ELR (cell line): ENCODE measurements around the gene APOLD1.
"Not testable (repeated sequence)": the region's sequence is repeated elsewhere in the genome, so short reads cannot be mapped to it uniquely, and the experiment has no call there.

Experiments
- DNase-seq: peaks from one replicate; pipeline ENCODE4 v3.0.0-alpha.2; 2015; ENCODE audit warnings: low read depth

The APOLD1 gene

DNA sequence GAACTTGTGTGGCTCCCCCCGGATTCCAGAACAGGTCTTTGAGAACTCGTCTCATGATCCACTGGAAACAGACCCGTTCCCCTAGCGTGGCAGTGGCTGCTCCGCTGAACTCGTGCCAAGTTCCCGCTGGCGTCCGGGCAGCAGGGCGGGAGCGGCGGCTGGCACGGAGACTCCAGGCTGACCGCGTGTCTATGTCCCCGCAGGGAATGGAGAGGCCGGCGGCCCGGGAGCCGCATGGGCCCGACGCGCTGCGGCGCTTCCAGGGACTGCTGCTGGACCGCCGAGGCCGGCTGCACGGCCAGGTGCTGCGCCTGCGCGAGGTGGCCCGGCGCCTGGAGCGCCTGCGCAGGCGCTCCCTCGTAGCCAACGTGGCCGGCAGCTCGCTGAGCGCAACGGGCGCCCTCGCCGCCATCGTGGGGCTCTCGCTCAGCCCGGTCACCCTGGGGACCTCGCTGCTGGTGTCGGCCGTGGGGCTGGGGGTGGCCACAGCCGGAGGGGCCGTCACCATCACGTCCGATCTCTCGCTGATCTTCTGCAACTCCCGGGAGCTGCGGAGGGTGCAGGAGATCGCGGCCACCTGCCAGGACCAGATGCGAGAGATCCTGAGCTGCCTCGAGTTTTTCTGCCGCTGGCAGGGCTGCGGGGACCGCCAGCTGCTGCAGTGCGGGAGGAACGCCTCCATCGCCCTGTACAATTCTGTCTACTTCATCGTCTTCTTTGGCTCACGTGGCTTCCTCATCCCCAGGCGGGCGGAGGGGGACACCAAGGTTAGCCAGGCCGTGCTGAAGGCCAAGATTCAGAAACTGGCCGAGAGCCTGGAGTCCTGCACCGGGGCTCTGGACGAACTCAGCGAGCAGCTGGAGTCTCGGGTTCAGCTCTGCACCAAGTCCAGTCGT, 1.5 kb downstream of the APOLD1 start:
- peak; percentile 87 for DNase-seq

DNA sequence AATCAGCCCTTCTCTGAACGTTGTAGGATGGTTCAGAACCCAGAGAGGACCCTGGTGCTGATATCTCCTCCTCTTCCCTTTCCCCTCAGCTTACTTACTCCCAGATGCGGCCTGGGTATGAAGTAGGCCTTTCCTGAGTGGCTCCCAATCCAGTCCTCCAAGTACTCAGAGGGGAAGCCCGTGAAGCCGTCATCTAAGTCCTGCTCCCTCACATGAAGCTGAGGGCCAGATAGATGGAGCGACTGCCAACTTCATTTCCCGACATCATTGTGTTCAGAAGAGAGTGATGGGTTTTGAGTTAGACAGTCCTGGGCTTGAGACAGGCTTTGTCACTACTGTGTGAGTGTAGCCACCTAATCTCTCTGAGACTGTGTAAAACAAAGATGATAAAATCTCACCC, 2.7 kb downstream of the APOLD1 start:
- no peak for DNase-seq

DNA sequence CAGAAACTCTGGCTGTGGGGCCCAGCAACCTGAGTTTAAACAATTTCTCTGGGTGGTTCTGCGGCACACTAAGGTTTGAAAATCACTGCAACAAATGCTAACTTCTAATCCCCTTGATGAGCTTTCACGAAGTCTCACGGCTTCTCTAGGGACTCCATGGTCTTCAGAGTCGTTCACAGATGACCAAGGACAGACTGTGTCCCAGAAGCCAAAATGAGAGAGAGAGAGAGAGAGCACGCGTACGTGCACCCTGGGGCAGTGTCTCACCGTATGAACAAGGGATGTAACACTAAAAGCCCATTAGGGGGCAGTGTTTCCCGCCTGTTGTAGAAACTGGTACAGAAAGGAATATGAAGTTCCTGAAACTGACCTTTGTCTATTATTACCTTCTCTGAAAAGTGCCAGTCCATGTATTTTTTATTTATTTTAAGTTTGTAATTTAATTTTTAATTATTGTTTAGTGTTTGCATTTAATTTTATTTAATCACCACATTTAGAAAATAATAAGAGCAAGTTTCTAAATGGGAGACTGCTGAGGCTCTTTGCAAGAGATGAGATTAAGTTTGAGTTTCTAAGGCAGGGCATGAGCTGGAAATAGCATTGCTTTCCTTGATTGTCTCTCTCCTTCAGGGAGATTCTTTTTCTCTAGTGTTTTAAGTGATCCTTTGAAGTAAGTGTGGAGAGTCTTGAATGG, 3.4 kb downstream of the APOLD1 start:
- DNase-seq = peak; percentile 91

DNA sequence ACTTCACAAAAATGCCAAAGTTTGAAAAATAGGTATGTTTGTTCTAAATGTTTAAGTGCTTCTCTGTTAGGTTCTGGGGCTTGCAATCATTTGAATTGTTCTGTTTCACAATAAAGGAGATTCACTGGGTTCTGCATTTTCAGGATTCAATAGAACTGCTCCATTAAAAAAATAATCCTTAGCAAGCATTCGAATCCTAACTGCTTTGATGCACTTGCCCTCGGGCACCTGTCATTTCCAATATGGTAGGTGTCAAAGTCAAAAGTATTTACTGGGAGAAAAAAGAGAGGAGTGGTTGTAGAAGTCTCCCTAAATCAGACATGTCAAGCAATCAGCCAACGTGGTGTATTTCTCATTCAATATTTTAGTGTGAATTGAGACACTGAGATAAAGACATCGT, 5.5 kb downstream of the APOLD1 start:
- DNase-seq = no peak

DNA sequence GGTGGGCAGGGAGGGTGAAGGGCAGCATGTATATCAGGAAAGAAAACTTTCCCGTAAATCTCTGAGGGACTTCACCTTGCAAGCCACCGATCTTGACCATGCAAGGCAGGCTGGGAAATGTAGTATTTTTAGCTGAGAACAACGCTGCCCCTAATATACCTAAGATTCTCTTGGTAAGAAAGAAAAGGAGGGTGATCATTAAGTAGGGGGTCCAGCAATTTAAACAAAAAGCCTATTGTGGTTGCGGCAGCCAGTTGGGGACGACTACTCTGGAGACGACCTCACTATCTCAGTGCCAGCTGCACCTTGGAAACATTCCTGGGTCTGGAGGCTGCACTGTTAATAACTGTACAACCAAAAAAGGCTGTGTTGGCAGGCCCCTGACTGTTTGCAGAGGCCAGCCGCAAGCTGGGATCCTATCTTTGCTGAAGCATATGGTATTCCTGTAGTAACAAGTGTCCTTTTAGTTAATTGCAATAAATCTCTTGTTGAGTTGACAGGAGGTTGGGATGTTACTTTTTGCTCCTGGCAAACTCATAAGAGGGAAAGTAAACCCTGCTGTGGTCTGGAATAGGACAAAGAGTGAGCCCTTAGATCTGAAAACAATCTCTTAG, 6.4 kb downstream of the APOLD1 start:
- DNase-seq = no peak

DNA sequence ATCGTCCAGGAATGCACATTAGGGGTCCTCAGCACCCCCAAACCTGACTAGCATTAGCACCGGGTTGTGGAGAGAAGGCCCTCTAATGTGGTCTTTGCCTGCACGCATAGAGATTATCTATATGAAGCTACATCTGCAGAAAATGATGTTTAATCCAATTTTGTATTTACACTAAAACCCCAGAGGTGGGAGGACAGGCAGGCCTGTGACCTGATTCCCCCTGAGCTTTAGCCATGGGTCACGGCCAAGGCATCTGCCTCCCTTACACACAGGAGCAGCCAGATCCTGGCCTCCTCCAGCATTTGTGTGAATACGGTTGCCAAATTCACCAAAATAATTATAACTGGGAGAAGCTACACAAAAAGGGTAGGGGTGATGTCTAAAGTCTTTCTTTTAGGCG, 7.0 kb downstream of the APOLD1 start:
- no peak for DNase-seq

DNA sequence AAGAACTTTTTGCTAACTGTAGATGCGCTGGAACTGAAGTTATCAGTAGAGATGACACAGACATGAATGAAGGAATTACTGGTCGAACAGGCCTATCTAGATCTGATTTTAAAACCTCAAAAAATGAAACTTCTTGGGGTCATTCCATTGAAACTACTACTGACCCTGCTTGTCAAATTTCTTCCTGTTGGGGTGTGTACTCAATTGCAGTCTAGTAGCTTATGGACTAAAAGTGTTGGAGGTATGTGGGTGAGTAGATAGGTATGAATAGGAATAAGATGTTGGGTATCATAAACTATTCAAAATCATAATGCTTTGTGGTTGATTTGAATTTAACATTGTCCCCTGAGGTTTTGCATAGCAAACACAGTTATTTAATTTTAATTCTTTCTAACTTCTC, 9.2 kb downstream of the APOLD1 start:
- no peak for DNase-seq

DNA sequence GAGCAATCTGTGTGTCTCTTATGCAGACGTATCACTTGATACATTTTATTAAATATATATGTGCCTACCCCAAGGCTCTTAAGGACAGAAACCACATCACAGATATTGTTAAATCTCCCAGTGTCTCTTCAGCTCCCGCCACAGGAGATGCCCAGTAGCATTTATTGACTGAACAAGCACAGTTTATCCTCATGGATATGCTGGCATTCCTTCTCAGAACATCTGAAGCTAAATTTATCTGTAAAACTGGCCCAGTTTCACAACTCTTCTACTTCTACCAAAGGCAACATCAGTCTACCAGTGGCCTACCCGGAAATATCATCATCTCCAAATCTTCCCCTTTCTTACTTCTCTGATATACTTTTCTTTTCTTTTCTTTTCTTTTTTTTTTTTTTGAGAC, 10.7 kb downstream of the APOLD1 start:
- no peak for DNase-seq

DNA sequence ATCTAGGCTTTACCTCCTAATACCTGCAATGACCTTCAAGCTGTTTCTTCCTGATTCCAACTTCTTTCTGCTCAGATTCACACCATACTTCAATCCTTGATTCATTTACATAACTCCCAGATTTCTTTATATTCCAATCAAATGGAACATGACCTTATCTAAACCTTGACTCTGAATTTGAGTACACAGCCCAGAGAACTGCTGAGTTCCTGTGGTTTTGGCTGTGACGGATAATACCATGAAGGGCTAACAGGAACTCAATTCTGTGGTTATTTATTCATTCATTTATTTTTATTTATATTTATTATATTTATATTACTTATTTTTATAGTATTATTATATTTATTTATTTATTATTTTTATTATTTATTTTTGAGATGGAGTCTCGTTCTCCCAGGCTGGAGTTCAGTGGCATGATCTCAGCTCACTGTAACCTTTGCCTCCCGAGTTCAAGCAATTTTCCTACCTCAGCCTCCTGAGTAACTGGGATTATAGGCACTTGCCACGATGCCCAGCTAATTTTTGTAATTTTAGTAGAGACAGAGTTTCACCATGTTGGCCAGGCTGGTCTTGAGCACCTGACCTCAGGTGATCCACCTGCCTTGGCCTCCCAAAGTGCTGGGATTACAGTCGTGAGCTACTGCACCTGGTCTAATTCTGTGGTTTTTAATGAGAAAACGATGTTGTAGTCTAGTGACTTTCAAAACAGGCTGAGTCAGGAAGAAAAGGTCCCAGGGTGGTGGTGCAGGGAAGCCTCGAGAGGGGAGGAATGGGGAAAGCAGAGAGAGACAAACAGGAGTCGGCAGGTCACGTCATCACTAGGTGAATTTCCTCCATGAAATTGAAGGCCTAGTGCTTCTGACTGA, 11.7 kb downstream of the APOLD1 start:
- DNase-seq = no peak

DNA sequence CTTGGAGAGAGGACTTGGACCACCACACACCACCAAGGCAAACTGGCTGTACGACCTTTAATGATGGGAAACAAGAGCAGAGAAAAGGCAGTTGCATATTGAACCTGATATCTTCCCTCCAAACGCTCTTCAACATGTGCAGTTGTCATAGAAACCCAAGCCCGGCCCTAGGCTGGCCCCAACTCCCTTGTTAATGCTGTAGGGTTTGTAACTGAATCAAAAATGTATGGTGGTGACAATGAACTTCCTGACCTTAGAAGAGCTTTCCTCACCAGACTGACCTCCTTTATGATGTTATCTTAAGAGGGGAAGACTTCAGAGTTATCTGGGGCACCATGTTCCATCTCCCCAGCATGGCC, 12.3 kb downstream of the APOLD1 start:
- no peak for DNase-seq

DNA sequence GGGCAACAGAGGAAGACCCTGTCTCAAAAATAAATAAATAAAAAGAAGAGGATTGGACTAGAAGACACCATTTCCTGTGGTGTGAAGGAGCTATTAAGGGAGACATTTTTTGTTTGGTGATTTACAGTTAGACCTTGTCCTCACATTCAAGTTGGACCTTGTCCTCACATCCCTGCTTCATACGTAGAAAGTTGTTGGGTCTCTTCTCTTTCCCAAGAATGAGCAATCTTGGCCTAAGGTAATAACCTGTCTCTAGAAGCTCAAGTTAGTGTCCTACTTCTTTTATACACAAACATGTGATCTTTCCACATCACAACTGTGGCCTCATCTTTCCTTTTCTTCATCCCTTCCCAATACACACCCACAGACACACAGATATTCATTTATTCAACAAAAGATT, 13.0 kb downstream of the APOLD1 start:
- DNase-seq = no peak

DNA sequence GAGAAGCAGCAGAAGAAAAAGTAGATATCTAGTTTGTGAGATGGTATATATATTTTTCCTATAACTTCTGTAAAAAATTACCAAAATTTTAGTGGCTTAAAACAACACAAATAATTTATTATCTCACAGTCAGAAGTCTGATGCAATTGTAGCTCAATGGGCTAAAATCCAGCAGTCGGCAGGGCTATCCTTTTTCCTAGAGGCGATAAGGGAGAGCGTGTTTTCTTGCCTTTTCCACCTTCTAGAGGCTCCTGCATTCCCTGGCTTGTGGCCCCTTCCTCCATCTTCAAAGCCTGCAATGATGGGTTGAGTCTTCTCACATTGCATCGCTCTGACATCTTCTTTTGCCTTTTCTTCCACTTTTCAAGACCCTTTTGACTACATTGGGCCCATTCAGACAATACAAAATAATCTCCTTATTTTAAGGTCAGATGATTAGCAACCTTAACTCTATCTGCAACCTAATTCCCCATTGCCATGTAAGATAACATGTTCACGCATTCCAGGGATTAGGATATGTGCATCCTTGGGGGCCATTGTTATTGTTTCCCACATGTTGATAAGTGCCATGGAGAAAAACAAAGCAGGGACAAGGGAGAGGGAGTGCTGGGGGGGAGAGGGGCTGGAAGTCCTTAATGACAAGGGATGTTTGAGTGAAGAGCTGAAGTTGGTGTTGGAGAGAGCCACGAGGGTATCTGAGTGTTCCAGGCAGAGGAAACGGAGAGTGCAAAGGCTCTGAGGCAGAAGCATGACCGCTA, 13.9 kb downstream of the APOLD1 start:
- no peak for DNase-seq

DNA sequence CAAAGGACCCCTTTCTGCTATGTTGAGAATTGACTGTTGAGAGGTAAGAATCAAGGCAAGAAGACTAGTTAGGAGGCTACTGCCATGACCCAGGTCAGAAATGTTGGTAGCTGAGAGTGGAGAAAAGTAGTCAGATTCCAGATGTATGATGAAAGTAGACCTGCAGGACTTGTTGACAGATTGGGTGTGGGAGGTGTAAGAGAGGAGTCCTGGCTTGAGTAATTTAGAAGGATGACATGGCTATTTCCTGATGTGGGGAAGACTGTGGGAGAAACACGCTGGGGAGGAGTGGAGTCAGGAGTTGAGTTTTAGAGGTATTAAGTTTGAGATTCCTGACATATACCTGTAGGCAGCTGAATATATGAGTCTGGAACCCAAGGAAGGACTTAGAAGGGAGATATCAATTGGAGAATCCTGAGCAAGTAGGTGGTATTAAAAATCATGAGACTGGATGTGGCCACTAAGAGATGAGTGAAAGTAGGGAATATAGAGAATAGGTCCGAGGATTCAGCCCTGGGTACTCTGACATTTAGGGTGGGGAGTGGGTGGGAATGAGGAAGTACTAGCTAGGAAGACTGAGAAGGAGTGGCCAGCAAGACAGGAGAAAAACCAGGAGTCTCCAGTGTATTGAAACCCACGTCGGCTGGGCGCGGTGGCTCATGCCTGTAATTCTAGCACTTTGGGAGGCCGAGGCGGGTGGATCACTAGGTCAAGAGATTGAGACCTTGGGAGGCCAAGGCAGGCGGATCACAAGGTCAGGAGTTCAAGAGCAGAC, 15.1 kb downstream of the APOLD1 start:
- DNase-seq = no peak

DNA sequence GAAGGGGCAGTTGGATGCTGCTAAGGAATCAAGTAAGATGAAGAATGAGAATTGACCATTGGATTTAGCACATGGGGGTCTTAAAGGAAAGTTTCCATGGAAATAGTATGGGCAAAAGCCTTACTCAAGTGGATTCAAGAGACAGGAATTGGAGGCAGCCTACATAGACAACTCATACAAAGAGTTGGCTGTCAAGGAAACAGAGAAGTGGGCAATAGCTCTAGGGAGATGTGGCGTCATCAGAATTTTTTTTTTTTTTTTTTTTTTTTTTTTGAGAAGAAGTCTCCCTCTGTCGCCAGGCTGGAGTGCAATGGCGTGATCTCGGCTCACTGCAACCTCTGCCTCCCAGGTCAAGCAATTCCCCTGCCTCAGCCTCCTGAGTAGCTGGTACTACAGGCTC, 16.2 kb downstream of the APOLD1 start:
- DNase-seq = not testable (repeated sequence)

DNA sequence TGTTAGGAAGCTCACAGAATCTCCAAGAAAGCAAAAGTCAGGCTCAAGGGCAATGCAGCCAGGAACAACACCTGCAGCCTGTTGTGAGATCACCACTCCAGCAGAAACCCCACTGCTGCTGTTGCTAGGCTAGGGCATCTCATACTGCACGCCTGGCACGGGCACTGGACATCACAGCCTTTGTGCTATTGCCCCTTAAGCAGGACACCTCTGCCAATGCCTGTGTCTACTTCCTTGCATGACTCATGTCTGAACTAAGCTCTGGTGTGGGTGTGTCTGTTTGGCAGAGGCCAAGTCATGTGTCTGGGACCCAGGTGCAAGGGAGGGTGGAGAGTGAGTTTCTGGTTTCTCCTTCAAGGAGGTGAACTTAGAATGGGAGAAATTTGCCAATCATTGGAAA, 17.7 kb downstream of the APOLD1 start:
- peak; percentile 93 for DNase-seq

DNA sequence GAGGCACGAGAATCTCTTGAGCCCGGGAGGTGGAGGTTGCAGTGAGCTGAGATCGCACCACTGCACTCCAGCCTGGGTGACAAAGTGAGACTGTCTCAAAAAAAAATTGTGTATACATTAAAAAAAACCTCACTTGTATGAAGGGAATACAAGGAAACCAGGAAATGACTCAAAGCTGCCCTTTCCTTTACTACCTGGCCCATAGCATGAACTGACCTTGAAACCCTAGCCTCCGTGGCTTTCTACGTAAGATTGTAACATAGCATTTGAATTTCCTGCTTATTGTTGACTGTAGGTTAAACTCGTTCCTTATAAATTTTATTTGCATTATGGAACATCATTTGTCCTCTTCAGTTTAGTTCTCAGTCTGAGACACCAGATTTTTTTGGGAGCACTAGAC, 18.6 kb downstream of the APOLD1 start:
- peak; percentile 91 for DNase-seq

DNA sequence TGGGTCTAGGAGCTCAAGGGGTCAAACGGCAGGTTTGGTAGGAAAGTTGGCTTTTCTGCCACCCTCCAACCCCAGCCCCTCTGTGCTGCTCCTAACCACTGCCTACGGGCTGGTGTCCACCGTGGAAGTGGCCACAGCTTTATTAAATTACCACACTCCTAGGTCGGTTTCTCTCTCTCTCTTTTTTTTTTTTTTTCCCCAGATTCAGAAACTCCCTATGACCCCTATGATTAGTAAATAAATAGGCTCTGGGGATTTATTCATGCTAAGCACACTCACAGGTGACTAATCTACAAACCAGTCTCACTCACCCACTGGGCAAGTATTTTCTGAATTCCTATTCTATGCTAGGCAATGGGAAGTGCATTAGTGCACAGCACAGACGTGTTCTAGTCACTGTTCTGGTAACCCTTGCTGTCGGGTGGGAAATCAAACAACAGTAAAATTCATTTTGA, 19.0 kb downstream of the APOLD1 start:
- peak; percentile 99 for DNase-seq

DNA sequence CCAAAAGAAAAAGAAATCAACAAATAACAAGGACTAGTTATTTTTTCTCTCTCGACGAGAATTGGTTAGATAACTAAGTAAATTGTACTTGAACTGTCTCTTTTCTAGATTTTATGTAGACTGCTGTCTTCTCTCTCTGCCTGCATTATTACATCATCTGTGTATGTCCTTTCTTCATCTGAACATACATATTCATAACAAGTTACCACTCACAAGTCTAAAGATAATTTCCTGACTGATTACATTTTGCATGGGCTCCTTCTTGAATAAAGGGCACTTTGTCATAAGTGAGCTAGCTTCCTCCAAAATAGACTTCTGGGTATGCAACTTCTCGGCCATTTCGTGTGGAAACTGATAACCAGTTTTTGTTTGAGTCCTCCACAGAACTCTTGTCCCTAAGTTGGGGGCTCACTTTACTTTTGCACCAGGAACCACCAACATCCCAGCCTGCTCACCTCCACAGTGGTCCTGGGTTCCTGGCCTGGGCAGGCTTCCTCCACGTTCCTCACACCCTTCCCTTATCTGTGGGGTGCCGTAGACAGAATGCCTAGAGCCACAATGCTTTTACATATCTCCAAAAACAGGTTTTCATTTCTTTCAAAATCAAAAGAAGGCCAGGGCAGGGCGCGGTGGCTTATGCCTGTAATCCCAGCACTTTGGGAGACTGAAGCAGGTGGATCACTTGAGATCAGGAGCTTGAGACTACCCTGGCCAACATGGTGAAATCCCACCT, 21.5 kb downstream of the APOLD1 start:
- DNase-seq = no peak

DNA sequence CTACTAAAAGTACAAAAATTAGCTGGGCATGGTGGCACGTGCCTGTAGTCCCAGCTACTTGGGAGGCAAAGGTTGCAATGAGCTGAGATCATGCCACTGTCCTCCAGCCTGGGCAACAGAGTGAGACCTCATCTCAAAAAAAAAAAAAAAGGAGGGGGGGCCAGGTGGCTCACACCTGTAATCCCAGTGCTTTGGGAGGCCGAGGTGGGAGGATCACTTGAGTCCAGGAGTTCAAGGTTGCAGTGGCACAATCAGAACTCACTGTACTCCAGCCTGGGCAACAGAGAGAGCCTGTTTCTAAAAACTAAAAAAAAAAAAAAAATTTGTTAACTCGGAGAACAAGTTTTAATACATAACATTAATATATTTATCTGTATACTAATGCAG, 22.1 kb downstream of the APOLD1 start:
- not testable (repeated sequence) for DNase-seq
